Tibial artery (tissue), 4 donors: Measurements from ENCODE around the gene IL1RN.

ENCODE experiments used
- DNase-seq, 2 donors: peaks; one replicate each; pipeline ENCODE4 v3.0.0-alpha.2; 2019
- H3K27ac ChIP-seq, 2 donors: fragments of 200-600 bp; sonication (generic) in 1 of 2; 1 replicate in 1 of 2; 2 replicates in 1 of 2; pipeline ENCODE4 v1.5.1; 2018 to 2019; ENCODE audit warnings: mild to moderate bottlenecking in 1 of 2
- H3K27me3 ChIP-seq, 2 donors: fragments of 200-600 bp; sonication (generic) in 1 of 2; one replicate each; pipeline versions ENCODE4 v1.5.1 to v1.6.0; 2016 to 2019
- H3K36me3 ChIP-seq, 3 donors: fragments of 200-600 bp; sonication (generic) in 2 of 3; one replicate each; pipeline ENCODE4 v1.5.1; 2016 to 2019; ENCODE audit warnings: mild to moderate bottlenecking in 2 of 3
- H3K4me1 ChIP-seq, 4 donors: fragments of 200-600 bp; sonication (generic) in 2 of 4; 1 replicate in 3 of 4; 2 replicates in 1 of 4; pipeline ENCODE4 v1.5.1; 2016 to 2019
- H3K4me3 ChIP-seq, 2 donors: fragments of 200-600 bp; sonication (generic) in 1 of 2; 1 replicate in 1 of 2; 2 replicates in 1 of 2; pipeline ENCODE4 v1.5.1; 2018 to 2019; ENCODE audit warnings: mild to moderate bottlenecking in 2 of 2
- H3K9me3 ChIP-seq, 3 donors: fragments of 200-600 bp; sonication (generic) in 1 of 3; one replicate each; pipeline ENCODE4 v1.5.1; 2016 to 2019
- intact Hi-C: fragments of 100-400 bp; cut with DNase I; formaldehyde crosslinking; loops from one replicate; pipeline ENCODE4 v1.15.0; 2023; ENCODE audit warnings: low total_unique reads
- TF ChIP-seq, protein P1 (sequence below), 2 experiments: fragments of 200-600 bp in 1 of 2; fragments of 450-650 bp in 1 of 2; IDR thresholded peaks; one replicate each; pipeline ENCODE4 v1.5.1; 2017 to 2019; ENCODE audit warnings: antibody characterized with exemption in 2 of 2, mild to moderate bottlenecking in 1 of 2, moderate library complexity in 1 of 2

IL1RN gene

DNA sequence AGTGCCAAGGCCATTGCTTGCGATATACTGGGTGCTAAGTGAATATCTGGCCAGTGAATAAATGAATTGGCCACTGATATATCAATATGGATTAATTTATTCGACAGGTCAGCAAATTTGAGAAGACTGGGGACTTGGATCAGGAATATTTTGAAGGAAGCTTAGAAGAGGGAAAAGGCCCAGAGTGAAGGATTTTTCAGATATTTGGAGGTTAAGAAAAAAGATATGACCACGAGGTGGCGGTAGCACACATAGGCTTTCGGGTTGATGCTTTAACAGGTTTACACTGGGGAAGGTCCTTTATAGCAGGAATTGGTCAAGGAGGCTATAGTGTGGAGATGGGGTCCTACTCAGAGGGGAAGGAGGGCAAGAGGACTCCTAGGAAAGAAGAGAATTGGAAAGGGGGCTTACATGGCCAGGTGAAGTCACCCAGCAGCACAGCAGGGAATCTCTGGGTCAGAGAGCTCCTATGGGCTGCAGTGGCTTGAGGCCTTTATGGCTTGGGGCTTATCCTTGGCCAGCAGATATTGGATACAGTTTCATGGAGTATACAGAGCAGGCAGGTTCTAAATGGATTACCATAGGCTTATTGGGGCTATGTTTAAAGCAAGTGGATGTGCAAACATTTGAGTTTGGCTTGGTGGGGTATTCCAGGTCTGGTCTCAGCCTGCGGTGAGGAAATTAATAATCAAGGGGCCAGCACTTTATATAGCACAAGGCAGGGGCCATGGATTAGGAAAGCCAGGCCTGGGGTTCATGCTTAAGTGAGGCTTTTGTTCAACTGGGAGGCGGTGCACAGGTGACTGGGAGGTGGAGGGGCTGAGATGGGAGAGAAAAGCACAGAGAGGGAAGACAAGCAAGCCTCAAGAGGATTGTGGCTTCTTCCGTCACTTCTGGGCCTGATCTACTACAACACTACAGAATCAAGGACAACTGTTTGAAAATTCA, 9.7 kb downstream of the IL1RN start:
- H3K36me3 ChIP-seq = no peaks in the 10 kb centered on the region
- TF ChIP-seq, protein P1, sequence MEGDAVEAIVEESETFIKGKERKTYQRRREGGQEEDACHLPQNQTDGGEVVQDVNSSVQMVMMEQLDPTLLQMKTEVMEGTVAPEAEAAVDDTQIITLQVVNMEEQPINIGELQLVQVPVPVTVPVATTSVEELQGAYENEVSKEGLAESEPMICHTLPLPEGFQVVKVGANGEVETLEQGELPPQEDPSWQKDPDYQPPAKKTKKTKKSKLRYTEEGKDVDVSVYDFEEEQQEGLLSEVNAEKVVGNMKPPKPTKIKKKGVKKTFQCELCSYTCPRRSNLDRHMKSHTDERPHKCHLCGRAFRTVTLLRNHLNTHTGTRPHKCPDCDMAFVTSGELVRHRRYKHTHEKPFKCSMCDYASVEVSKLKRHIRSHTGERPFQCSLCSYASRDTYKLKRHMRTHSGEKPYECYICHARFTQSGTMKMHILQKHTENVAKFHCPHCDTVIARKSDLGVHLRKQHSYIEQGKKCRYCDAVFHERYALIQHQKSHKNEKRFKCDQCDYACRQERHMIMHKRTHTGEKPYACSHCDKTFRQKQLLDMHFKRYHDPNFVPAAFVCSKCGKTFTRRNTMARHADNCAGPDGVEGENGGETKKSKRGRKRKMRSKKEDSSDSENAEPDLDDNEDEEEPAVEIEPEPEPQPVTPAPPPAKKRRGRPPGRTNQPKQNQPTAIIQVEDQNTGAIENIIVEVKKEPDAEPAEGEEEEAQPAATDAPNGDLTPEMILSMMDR (IDR thresholded peaks at IDR 0.05) = peak; percentile 25 to 35
- no peaks in the 10 kb centered on the region for H3K27me3 ChIP-seq
- no peak overlapping the region for H3K4me3 ChIP-seq
- intact Hi-C loops = no loop called here
- H3K27ac ChIP-seq = no peak overlapping the region
- H3K9me3 ChIP-seq = no peaks in the 10 kb centered on the region
- H3K4me1 ChIP-seq = no peaks in the 10 kb centered on the region
- no peak for DNase-seq

DNA sequence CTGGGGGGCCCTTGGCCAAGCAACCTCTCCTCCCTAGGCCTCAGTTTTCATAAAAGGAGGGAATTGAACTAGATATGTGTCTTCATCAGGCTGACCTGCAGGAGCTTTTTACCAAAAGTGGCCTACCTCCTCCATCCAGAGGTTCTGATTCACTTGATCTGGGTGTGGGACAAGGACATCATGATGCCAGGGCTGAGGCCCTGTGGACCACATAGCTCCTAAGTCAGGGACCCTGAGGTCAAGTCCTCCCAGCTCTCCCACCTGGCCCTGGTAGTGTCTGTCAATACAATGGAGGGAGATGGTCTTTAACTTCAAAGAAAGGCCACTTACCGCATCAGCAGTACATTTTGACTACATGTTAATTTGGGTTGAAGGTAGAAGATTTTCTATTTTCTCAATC, 10.4 kb downstream of the IL1RN start:
- no peaks in the 10 kb centered on the region for H3K27me3 ChIP-seq
- DNase-seq = no peak
- H3K27ac ChIP-seq = no peak overlapping the region
- no peaks in the 10 kb centered on the region for H3K4me1 ChIP-seq
- TF ChIP-seq, protein P1 (IDR thresholded peaks at IDR 0.05) = no peak
- H3K4me3 ChIP-seq = no peak overlapping the region
- H3K36me3 ChIP-seq = no peaks in the 10 kb centered on the region
- no peaks in the 10 kb centered on the region for H3K9me3 ChIP-seq
- intact Hi-C loops = no loop called here

- Histone ChIP-seq H3K36me3 (no peaks in the 10 kb centered on the region), H3K4me3 (no peak overlapping the region), H3K27me3 (no peaks in the 10 kb centered on the region), H3K4me1 (no peaks in the 10 kb centered on the region), H3K9me3 (no peaks in the 10 kb centered on the region), H3K27ac (no peak overlapping the region)
- intact Hi-C loops = no loop called here
- TF ChIP-seq, protein P1 (IDR thresholded peaks at IDR 0.05) = peak; percentile 54 to 68
- no peak for DNase-seq
Observed at GRCh38 chr2:113138428-113139322, 11.3 kb downstream of the IL1RN start.

DNA sequence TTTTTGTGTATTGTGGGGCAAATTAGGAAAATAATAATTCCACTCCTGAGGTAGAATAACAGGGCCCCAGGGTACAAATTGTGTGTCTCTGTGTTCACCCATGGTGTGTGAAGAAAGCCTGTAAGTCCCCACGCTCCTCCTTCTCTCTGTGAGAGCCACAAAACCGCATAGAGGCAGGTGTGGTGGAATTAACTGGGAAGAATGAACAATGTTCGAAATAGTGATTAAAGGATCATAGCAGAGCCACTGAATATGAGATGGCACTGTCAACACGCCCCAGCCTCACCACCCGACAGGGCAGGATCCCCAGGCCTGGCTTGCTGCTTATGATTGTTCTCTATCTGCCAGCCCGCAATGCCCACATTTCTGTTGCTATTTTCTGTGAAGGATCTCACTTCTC, 14.1 kb downstream of the IL1RN start:
- Histone ChIP-seq H3K27ac (no peak overlapping the region), H3K36me3 (no peaks in the 10 kb centered on the region), H3K27me3 (no peaks in the 10 kb centered on the region), H3K9me3 (peaks cover 0 to 3% (median 0%) of the 10 kb centered on the region in 3 donors), H3K4me3 (no peak overlapping the region), H3K4me1 (no peaks in the 10 kb centered on the region)
- no peak for DNase-seq
- intact Hi-C loops = no loop called here
- TF ChIP-seq, protein P1 (IDR thresholded peaks at IDR 0.05) = no peak

DNA sequence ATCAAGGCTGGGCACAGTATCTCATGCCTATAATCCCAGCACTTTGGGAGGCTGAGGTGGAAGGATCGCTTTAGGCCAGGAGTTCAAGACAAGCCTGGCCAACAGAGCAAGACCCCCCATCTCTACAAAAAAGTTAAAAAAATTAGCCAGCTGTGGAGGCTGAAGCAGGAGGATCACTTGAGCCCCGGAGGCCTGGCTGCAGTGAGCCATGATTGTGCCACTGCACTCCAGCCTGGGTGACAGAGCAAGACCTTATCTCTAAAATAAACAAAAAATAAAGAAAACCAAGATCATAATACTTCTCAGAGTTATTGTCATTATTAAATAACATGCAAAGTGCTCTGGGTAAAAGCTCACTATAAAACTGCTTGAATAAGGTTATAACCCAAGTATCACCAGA, 14.9 kb downstream of the IL1RN start:
- DNase-seq = no peak
- Histone ChIP-seq H3K9me3 (peaks cover 0 to 3% (median 0%) of the 10 kb centered on the region in 3 donors), H3K27me3 (no peaks in the 10 kb centered on the region), H3K4me1 (no peaks in the 10 kb centered on the region), H3K4me3 (no peak overlapping the region), H3K27ac (no peak overlapping the region), H3K36me3 (no peaks in the 10 kb centered on the region)
- TF ChIP-seq, protein P1 (IDR thresholded peaks at IDR 0.05) = no peak
- intact Hi-C loops = no loop called here
